Skin epidermis (tissue), 12 donors: ENCODE measurements around the gene ZNF385C.
"Not testable (repeated sequence)": the region's sequence is repeated elsewhere in the genome, so short reads cannot be mapped to it uniquely, and the experiment has no call there.

Source experiments
- H3K27ac ChIP-seq, 21 experiments: fragments of 200-600 bp; sonication (generic) in 11 of 21; one replicate each; pipeline ENCODE4 v1.5.0; 2020; ENCODE audit warnings: mild to moderate bottlenecking in 3 of 21, inconsistent platforms in 2 of 21, moderate library complexity in 2 of 21
- H3K4me3 ChIP-seq, 7 experiments: fragments of 200-600 bp; sonication (generic) in 2 of 7; one replicate each; pipeline ENCODE4 v1.5.0; 2020; ENCODE audit warnings: inconsistent platforms in 2 of 7, mild to moderate bottlenecking in 2 of 7, moderate library complexity in 1 of 7

ZNF385C gene

GRCh38 chr17:42010898-42011516, 87.3 kb downstream of the ZNF385C start:
- Histone ChIP-seq H3K4me3 (no peak overlapping the region), H3K27ac (peak overlapping the region in 10 of 21 experiments; percentile 7 to 57 (median 20))

DNA sequence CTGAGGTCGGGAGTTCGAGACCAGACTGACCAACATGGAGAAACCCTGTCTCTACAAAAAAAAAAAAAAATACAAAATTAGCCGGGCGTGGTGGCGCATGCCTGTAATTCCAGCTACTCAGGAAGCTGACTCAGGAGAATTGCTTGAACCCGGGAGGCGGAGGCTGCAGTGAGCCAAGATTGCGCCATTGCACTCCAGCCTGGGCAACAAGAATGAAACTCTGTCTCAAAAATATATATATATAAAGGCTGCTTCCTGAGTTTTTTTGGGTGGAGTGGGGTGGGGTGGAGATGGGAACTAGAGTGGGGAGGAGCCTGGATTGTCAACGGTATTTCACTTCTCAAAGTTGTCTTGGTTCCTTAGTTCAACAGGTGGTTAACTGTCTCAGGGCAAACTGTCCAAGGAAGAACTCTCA, 88.0 kb downstream of the ZNF385C start:
- peak overlapping the region in 10 of 21 experiments; percentile 7 to 57 (median 30) for H3K27ac ChIP-seq
- H3K4me3 ChIP-seq: not testable (repeated sequence)

DNA sequence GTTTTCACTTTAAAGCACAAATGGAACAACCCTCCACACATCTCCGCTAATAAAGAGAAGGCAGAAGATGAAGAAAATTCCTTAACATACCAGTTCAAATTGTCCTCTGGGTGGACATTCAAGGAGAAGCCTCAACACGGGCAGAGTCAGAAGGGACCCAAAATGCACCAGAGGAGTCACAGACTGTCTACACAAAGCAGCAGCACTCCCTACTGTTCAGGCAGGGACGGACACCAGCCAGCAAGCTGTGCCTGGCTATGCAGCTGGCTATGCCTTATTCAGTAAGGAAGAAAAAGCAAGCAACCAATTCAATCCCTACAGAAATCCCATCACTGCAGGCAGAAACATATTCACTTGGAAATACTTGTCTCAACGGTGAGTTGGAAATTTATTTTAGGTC, 89.1 kb downstream of the ZNF385C start:
- Histone ChIP-seq H3K4me3 (no peak overlapping the region), H3K27ac (peak overlapping the region in 3 of 21 experiments; percentile 0 to 50 (median 24))

DNA sequence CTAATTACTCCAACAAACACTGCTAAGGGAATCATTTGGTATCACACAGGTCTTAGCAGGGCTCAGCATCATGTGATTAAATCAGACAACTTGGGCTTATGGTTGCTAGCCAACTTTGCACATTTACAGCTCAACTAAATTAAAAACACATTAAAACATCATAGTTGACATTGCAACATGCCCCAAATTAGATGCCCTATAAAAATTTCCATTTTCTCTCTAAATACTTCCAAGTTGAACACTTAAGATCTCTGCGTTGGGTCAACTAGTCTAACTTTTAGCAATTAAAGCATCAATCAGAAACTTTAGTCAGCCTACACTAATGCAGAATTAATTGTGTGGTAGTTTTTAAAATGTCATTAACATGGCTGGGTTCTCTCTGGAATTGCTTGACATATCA, 93.1 kb downstream of the ZNF385C start:
- H3K27ac ChIP-seq: peak overlapping the region in 3 of 21 experiments; percentile 1 to 59 (median 13)
- no peak overlapping the region for H3K4me3 ChIP-seq

- no peak overlapping the region for H3K4me3 ChIP-seq
- H3K27ac ChIP-seq: no peak overlapping the region
Observed at GRCh38 chr17:42002792-42003301, 95.4 kb downstream of the ZNF385C start.

DNA sequence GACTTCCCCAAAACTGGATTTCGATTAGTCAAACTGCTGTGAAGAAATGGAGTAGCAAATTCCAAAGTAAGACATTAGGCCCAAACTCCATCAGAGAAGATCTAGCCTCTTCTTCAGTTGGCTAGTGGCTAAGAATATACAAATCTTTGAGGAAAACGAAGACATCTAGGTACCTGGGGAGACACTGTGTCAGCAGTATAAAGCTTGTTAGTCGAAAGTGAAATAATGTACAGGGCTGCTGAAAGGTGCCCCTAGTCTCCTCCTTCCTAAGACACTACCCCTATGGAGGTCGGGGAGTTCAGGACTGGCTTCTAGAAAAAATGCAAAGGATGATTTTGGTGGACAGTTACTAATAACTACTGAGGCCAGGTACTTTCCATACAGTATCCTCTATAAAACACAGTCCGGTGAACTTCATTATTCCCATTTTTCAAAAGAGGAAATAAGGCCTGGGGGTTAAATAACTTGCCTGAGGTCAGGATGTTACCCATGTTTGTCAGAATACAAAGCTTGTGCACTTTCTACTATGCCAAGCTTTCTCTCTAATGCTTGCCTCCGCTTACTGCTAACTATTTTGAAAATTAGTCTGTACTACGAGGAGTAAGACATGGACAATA, 96.0 kb downstream of the ZNF385C start:
- no peak overlapping the region for H3K4me3 ChIP-seq
- peak overlapping the region in 1 of 21 experiments; percentile 37 for H3K27ac ChIP-seq

GRCh38 chr17:42001729-42002128, 96.5 kb downstream of the ZNF385C start:
- Histone ChIP-seq H3K27ac (peak overlapping the region in 1 of 21 experiments; percentile 37), H3K4me3 (no peak overlapping the region)

GRCh38 chr17:42000413-42001133, 97.7 kb downstream of the ZNF385C start:
- no peak overlapping the region for H3K4me3 ChIP-seq
- peak overlapping the region in 2 of 21 experiments; percentile 42 to 45 for H3K27ac ChIP-seq

DNA sequence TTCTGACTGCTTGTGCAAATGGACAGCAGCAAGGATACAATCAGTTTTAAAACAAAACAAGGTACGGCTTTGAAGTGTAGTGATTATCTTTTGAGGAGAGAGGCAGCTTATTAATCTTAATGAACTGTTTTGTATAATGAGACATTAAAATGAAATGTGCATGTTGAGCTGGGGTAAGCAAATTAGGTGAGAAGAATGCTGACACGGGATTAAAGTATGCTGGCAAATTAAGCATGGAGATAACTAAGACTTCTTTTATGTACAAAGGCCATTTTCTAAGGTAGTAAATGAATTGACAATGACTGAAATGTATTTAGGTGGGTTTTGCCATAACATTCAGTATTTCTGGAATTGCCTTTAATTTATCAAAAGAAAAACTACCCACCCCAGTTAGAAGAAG, 99.8 kb downstream of the ZNF385C start:
- H3K27ac ChIP-seq: no peak overlapping the region

GRCh38 chr17:41996855-41997164, 101.5 kb downstream of the ZNF385C start:
- Histone ChIP-seq H3K4me3 (no peak overlapping the region), H3K27ac (peak overlapping the region in 4 of 21 experiments; percentile 24 to 46 (median 34))

More for the DNA sequence above, 99.8 kb downstream of the ZNF385C start:
- no peak overlapping the region for H3K4me3 ChIP-seq

DNA sequence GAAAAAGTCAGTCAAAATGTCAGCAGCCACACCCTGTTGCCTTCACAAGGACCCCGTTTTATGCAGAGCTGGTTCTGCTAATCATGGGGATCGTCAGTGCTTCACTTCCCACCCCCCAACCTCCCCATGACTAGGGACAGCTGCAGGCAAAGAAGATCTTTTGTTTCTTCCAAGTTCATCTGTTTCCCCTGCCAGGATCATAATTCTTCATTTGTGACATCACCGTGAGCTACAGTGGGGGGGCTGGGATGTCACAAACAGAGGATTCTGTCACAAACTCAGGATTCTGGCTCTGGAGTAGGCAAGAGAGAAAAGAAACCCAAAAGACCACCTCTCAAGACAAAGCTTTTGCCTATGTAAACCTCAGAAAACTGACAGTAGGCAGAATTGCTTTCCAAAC, 105.7 kb downstream of the ZNF385C start:
- Histone ChIP-seq H3K27ac (peak overlapping the region in 1 of 21 experiments; percentile 25), H3K4me3 (no peak overlapping the region)

- no peak overlapping the region for H3K27ac ChIP-seq
- no peak overlapping the region for H3K4me3 ChIP-seq
Observed at GRCh38 chr17:41989702-41990419, 108.4 kb downstream of the ZNF385C start.

- no peak overlapping the region for H3K27ac ChIP-seq
- H3K4me3 ChIP-seq: no peak overlapping the region
Observed at GRCh38 chr17:41988418-41988817, 109.9 kb downstream of the ZNF385C start.

DNA sequence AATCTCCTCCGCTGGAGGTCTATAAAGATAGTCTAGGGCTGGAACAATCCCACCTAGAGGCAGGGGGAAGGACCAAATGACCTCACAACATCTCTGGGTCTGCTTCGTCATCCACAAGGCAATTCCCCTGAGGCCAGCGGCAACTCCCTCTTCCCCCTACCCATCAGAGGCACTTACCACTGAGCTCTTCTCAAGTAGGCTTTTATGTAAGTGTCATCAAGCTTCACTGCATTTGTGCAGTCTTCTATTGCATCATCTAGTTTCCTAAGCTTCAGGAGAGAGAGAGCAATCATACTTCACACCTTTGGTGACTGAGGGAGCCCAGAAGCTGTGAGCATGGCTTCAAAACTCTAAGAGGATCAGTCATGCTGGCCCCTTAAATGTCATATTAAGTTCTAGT, 110.6 kb downstream of the ZNF385C start:
- no peak overlapping the region for H3K27ac ChIP-seq

GRCh38 chr17:41986634-41987033, 111.6 kb downstream of the ZNF385C start:
- no peak overlapping the region for H3K4me3 ChIP-seq
- no peak overlapping the region for H3K27ac ChIP-seq

More for the DNA sequence above, 110.6 kb downstream of the ZNF385C start:
- H3K4me3 ChIP-seq: no peak overlapping the region

- no peak overlapping the region for H3K4me3 ChIP-seq
- H3K27ac ChIP-seq: no peak overlapping the region
Observed at GRCh38 chr17:41985919-41986318, 112.4 kb downstream of the ZNF385C start.

GRCh38 chr17:41984454-41984853, 113.8 kb downstream of the ZNF385C start:
- Histone ChIP-seq H3K27ac (no peak overlapping the region), H3K4me3 (no peak overlapping the region)

DNA sequence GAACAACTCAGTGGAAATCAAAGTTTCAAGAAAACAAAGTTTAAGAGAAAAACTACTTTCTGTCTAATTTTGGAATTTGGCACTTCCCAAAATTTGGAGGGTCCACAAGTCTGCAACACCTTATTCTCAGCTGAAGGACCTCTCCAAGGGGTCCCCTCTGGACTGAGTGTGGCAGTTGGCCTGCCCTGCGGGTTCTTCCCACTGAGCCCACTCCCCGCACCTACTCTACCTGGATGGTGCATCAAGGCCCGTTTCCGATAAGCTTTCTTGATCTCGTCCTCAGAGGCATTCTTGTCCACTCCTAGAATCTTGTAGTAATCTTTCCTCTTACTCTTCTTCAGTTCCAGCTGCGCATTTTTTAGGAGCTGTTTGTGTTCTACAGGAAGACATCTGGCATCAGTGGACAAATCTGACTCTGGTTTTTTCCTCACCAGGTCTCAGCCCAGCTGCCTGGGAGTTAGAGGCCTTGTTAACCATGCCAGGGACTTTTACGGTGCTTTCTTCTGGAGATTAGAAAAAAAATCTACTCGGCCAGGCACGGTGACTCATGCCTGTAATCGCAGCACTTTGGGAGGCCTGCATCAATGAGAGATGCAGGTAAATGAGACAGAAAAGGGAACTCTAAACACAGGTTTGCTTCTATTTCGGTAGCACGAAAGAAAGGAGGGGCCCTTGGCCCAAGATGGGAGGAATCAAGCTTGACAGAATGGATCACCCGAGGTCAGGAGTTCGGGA, 116.1 kb downstream of the ZNF385C start:
- Histone ChIP-seq H3K4me3 (no peak overlapping the region), H3K27ac (peak overlapping the region in 5 of 21 experiments; percentile 1 to 57 (median 24))

GRCh38 chr17:41977991-41978390, 120.3 kb downstream of the ZNF385C start:
- Histone ChIP-seq H3K4me3 (no peak overlapping the region), H3K27ac (peak overlapping the region in 16 of 21 experiments; percentile 2 to 77 (median 48))
